Vagina (tissue), 2 donors: ENCODE measurements around the gene RELL1. TPM values are rescaled to one million over a fixed set of nuclear protein-coding genes. Genes with fewer than 3 reads are reported as not detected.

Experiments
- DNase-seq, 2 donors: peaks; one replicate each; pipeline ENCODE4 v3.0.0-alpha.2; 2017; ENCODE audit errors: extremely low spot score in 2 of 2
- H3K27ac ChIP-seq: fragments of 200-600 bp; sonication (generic); one replicate; pipeline ENCODE4 v1.5.1; 2019
- H3K27me3 ChIP-seq: fragments of 200-600 bp; sonication (generic); one replicate; pipeline ENCODE4 v1.5.1; 2019
- H3K36me3 ChIP-seq, 2 donors: fragments of 200-600 bp; sonication (generic); one replicate each; pipeline ENCODE4 v1.5.1; 2017 to 2019
- H3K4me1 ChIP-seq: fragments of 200-600 bp; sonication (generic); one replicate; pipeline ENCODE4 v1.5.1; 2019
- H3K4me3 ChIP-seq, 2 donors: fragments of 200-600 bp; sonication (generic); 1 replicate in 1 of 2; 2 replicates in 1 of 2; pipeline ENCODE4 v1.5.1; 2016 to 2019
- H3K9me3 ChIP-seq: fragments of 200-600 bp; sonication (generic); one replicate; pipeline ENCODE4 v1.5.1; 2019
- CTCF ChIP-seq, 3 experiments: fragments of 450-650 bp in 2 of 3; fragments of 200-600 bp in 1 of 3; sonication (generic) in 1 of 3; IDR thresholded peaks; one replicate each; pipeline ENCODE4 v1.5.1; 2017 to 2019; ENCODE audit warnings: antibody characterized with exemption in 3 of 3, mild to moderate bottlenecking in 2 of 3, moderate library complexity in 2 of 3
- POLR2A ChIP-seq, 2 donors: fragments of 450-650 bp; IDR thresholded peaks; one replicate each; pipeline ENCODE4 v1.6.1; 2017; ENCODE audit warnings: antibody characterized with exemption in 2 of 2, mild to moderate bottlenecking in 2 of 2, moderate library complexity in 2 of 2
- POLR2AphosphoS5 ChIP-seq, 2 donors: sonication (generic); formaldehyde crosslinking; IDR thresholded peaks; one replicate each; pipeline ENCODE4 v1.9.0; 2017; ENCODE audit warnings: antibody characterized with exemption in 2 of 2, mild to moderate bottlenecking in 2 of 2, low read depth in 1 of 2; ENCODE audit not compliant: insufficient read depth in 1 of 2
- intact Hi-C: fragments of 100-400 bp; cut with DNase I; formaldehyde crosslinking; loops from one replicate; pipeline ENCODE4 v1.15.1; 2023
- total RNA-seq: library from RNA; depleted of rRNA; stranded (reverse); fragments of >200 nt; gene quantifications from one replicate; pipeline ENCODE4 v1.2.3, GENCODE V29; 2016

Gene RELL1
- total RNA-seq, 1 donor from 2014 or later = 38.8 TPM

DNA sequence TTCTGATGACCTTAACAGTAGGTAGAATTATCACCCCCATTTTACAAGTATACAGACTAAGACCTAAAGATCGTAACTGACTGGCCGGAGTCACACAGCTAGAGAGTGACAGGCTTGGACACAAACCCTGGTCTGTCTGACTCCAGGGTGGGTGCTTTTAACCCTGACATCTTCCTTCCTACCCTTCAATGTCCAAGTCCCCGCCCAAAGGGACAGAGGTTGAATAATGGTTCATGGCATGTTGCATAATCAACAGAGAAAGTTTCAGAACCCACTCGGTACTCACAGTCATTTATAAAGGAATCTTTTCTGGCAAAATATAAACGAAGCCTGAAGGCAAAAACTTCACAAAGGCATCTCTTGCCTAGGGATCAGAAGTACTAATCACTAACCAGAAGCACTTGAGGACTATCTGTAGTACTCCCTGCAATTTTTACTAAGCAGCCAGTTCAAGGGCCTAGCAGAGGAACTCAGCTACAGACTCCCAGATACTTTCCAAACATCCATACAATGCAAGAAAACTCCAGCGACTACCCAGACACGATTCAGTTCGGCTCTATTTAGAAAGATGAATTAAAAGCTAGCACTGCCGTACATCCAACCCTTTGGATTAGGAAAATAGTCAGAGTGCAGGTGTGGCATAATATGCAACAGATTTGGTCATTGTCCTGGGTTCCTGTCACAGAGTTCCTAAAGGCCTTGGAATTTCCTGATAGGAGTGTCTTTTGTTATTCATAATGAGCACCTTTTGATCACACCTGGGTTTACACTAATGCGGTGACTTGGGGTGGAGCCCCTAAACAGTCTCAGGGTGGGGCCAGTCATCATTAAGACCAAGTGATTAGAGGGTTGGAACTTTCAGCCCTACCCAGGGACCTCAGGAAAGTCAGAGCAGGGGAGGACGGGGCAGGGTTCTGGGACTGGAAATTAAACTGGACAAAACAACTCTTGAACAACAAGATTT lies 44.0 kb downstream of the RELL1 start:
- Histone ChIP-seq H3K27me3 (no peaks in the 10 kb centered on the region), H3K9me3 (no peaks in the 10 kb centered on the region), H3K36me3 (peaks cover 0 to 12% of the 10 kb centered on the region in 2 donors), H3K27ac (peak overlapping the region; percentile 5), H3K4me3 (no peak overlapping the region), H3K4me1 (peaks cover 6% of the 10 kb centered on the region)
- intact Hi-C loops = no loop called here
- TF ChIP-seq POLR2A (IDR thresholded peaks at IDR 0.05) (no peak), POLR2AphosphoS5 (IDR thresholded peaks at IDR 0.05; ENCODE audit: insufficient read depth in 1 of 2, low read depth in 1 of 2) (no peak), CTCF (IDR thresholded peaks at IDR 0.05) (no peak)
- no peak for DNase-seq

- H3K27ac ChIP-seq = no peak overlapping the region
- H3K27me3 ChIP-seq = no peaks in the 10 kb centered on the region
- no peaks in the 10 kb centered on the region for H3K9me3 ChIP-seq
- peaks cover 6% of the 10 kb centered on the region for H3K4me1 ChIP-seq
- no peak for DNase-seq
- no peak overlapping the region for H3K4me3 ChIP-seq
- intact Hi-C loops = no loop called here
- H3K36me3 ChIP-seq = peaks cover 0 to 5% of the 10 kb centered on the region in 2 donors
- TF ChIP-seq CTCF (IDR thresholded peaks at IDR 0.05) = no peak
- no peak for TF ChIP-seq POLR2AphosphoS5 (IDR thresholded peaks at IDR 0.05; ENCODE audit: insufficient read depth in 1 of 2, low read depth in 1 of 2)
- TF ChIP-seq POLR2A (IDR thresholded peaks at IDR 0.05) = no peak
Observed at GRCh38 chr4:37641352-37641751, 44.8 kb downstream of the RELL1 start.

- Histone ChIP-seq H3K9me3 (no peaks in the 10 kb centered on the region), H3K4me3 (no peak overlapping the region), H3K27ac (no peak overlapping the region), H3K27me3 (no peaks in the 10 kb centered on the region), H3K4me1 (peaks cover 6% of the 10 kb centered on the region), H3K36me3 (peaks cover 0 to 3% of the 10 kb centered on the region in 2 donors)
- intact Hi-C loops = no loop called here
- DNase-seq = no peak
- TF ChIP-seq CTCF (IDR thresholded peaks at IDR 0.05) (no peak), POLR2AphosphoS5 (IDR thresholded peaks at IDR 0.05; ENCODE audit: insufficient read depth in 1 of 2, low read depth in 1 of 2) (no peak), POLR2A (IDR thresholded peaks at IDR 0.05) (no peak)
Observed at GRCh38 chr4:37639551-37640285, 46.5 kb downstream of the RELL1 start.

GRCh38 chr4:37635155-37635554 lies 51.0 kb downstream of the RELL1 start:
- H3K36me3 ChIP-seq = peaks cover 0 to 5% of the 10 kb centered on the region in 2 donors
- no peak overlapping the region for H3K4me3 ChIP-seq
- no peaks in the 10 kb centered on the region for H3K27me3 ChIP-seq
- peaks cover 6% of the 10 kb centered on the region for H3K4me1 ChIP-seq
- intact Hi-C loops = no loop called here
- H3K27ac ChIP-seq = no peak overlapping the region
- no peaks in the 10 kb centered on the region for H3K9me3 ChIP-seq
- TF ChIP-seq CTCF (IDR thresholded peaks at IDR 0.05) (no peak), POLR2AphosphoS5 (IDR thresholded peaks at IDR 0.05; ENCODE audit: insufficient read depth in 1 of 2, low read depth in 1 of 2) (no peak), POLR2A (IDR thresholded peaks at IDR 0.05) (no peak)
- no peak for DNase-seq
